DOHH2 (cell line): ENCODE results near the gene ACE.

ENCODE experiments used
- H3F3A ChIP-seq: fragments of 200-600 bp; sonication (generic), shearing (Covaris generic); 2 replicates; pipeline ENCODE4 v1.6.0; 2016; ENCODE audit warnings: antibody characterized with exemption, mild to moderate bottlenecking; ENCODE audit not compliant: control insufficient read depth, insufficient read depth
- H3K27ac ChIP-seq: fragments of 200-600 bp; sonication (generic); 2 replicates; pipeline ENCODE4 v1.5.1; 2014; ENCODE audit warnings: low read depth, mild to moderate bottlenecking, low read length, moderate library complexity
- H3K27me3 ChIP-seq: fragments of 200-600 bp; sonication (generic); 2 replicates; pipeline ENCODE4 v1.6.1; 2014; ENCODE audit warnings: mild to moderate bottlenecking, low read length, mixed read lengths; ENCODE audit not compliant: control insufficient read depth
- H3K36me3 ChIP-seq: fragments of 200-600 bp; sonication (generic); 2 replicates; pipeline ENCODE4 v1.6.1; 2014; ENCODE audit warnings: mild to moderate bottlenecking, low read length, moderate library complexity, mixed read lengths; ENCODE audit not compliant: control insufficient read depth
- H3K4me1 ChIP-seq: fragments of 200-600 bp; sonication (generic); 2 replicates; pipeline ENCODE4 v1.6.1; 2014; ENCODE audit warnings: mild to moderate bottlenecking, low read length, mixed read lengths; ENCODE audit not compliant: control insufficient read depth
- H3K4me2 ChIP-seq: fragments of 200-600 bp; sonication (generic); 2 replicates; pipeline ENCODE4 v1.6.0; 2014; ENCODE audit warnings: mild to moderate bottlenecking, low read length, moderate library complexity
- H3K4me3 ChIP-seq: fragments of 200-600 bp; sonication (generic); 2 replicates; pipeline ENCODE4 v1.5.1; 2014; ENCODE audit warnings: mild to moderate bottlenecking, low read length, mixed read lengths
- H3K79me2 ChIP-seq: fragments of 200-600 bp; sonication (generic); 2 replicates; pipeline ENCODE4 v1.6.1; 2014; ENCODE audit warnings: mild to moderate bottlenecking, low read length, mixed read lengths; ENCODE audit not compliant: control insufficient read depth
- H3K9me2 ChIP-seq: fragments of 200-600 bp; sonication (generic); replicated peaks from 2 replicates; pipeline ENCODE4 v1.6.1; 2014; ENCODE audit warnings: mild to moderate bottlenecking, low read length, mixed read lengths; ENCODE audit not compliant: control insufficient read depth
- H3K9me3 ChIP-seq: fragments of 200-600 bp; sonication (generic); 2 replicates; pipeline ENCODE4 v1.6.1; 2014; ENCODE audit warnings: antibody characterized with exemption, low read length, mixed read lengths; ENCODE audit not compliant: control insufficient read depth, insufficient read depth
- H4K20me1 ChIP-seq: fragments of 200-600 bp; sonication (generic); 2 replicates; pipeline ENCODE4 v1.6.0; 2014; ENCODE audit warnings: low read depth, mild to moderate bottlenecking, antibody characterized with exemption, low read length, moderate library complexity; ENCODE audit not compliant: control insufficient read depth, insufficient read depth
- CTCF ChIP-seq: fragments of 200-600 bp; sonication (generic); IDR thresholded peaks from one replicate; pipeline ENCODE4 v1.5.1; 2014; ENCODE audit warnings: antibody characterized with exemption, mild to moderate bottlenecking, low read depth, low read length; ENCODE audit not compliant: poor library complexity, severe bottlenecking
- EZH2phosphoT487 ChIP-seq: fragments of 200-600 bp; sonication (generic); IDR thresholded peaks from 2 replicates; pipeline ENCODE4 v1.6.1; 2017; ENCODE audit warnings: borderline replicate concordance, mild to moderate bottlenecking, antibody characterized with exemption, low read length, moderate library complexity, mixed read lengths

The ACE gene

GRCh38 chr17:63490858-63491400 lies 14.1 kb downstream of the ACE start:
- Histone ChIP-seq H3K9me2 (no peaks in the 10 kb centered on the region), H3K9me3 (no peaks in the 10 kb centered on the region), H3K27ac (no peak overlapping the region), H3K36me3 (no peaks in the 10 kb centered on the region), H3K4me3 (no peak overlapping the region), H3K4me1 (peaks cover 6% of the 10 kb centered on the region; the same call in 1 of the 2 replicates), H3K27me3 (no peaks in the 10 kb centered on the region), H3K79me2 (no peaks in the 10 kb centered on the region), H3F3A (no peaks in the 10 kb centered on the region), H3K4me2 (no peak overlapping the region), H4K20me1 (no peaks in the 10 kb centered on the region)
- TF ChIP-seq EZH2phosphoT487 (no peak), CTCF (no peak)

- H3F3A ChIP-seq, result no peaks in the 10 kb centered on the region
- no peak overlapping the region for H3K27ac ChIP-seq
- no peaks in the 10 kb centered on the region for H3K36me3 ChIP-seq
- H3K9me2 ChIP-seq, result no peaks in the 10 kb centered on the region
- peaks cover 3% of the 10 kb centered on the region; the same call in 1 of the 2 replicates for H3K4me1 ChIP-seq
- H4K20me1 ChIP-seq, result no peaks in the 10 kb centered on the region
- no peaks in the 10 kb centered on the region for H3K79me2 ChIP-seq
- no peak for TF ChIP-seq CTCF
- TF ChIP-seq EZH2phosphoT487, result no peak
- H3K4me3 ChIP-seq, result no peak overlapping the region
- H3K27me3 ChIP-seq, result no peaks in the 10 kb centered on the region
- H3K9me3 ChIP-seq, result no peaks in the 10 kb centered on the region
- H3K4me2 ChIP-seq, result no peak overlapping the region
These were observed 14.6 kb downstream of the ACE start for GRCh38 chr17:63491413-63491812.

GRCh38 chr17:63491977-63492618 lies 15.2 kb downstream of the ACE start:
- Histone ChIP-seq H3K4me3 (no peak overlapping the region), H3K27me3 (no peaks in the 10 kb centered on the region), H4K20me1 (no peaks in the 10 kb centered on the region), H3K36me3 (no peaks in the 10 kb centered on the region), H3F3A (no peaks in the 10 kb centered on the region), H3K27ac (no peak overlapping the region), H3K9me2 (no peaks in the 10 kb centered on the region), H3K79me2 (no peaks in the 10 kb centered on the region), H3K4me1 (no peaks in the 10 kb centered on the region), H3K9me3 (no peaks in the 10 kb centered on the region), H3K4me2 (no peak overlapping the region)
- TF ChIP-seq CTCF (no peak), EZH2phosphoT487 (no peak)
